CD1c-positive myeloid dendritic cell (primary cell): ENCODE results near the gene WNT9A.
"Not testable (repeated sequence)": the region's sequence is repeated elsewhere in the genome, so short reads cannot be mapped to it uniquely, and the experiment has no call there.

Source experiments
- DNase-seq: peaks from one replicate; pipeline ENCODE4 v3.0.0-alpha.2; 2016; ENCODE audit errors: extremely low spot score

Gene WNT9A

GRCh38 chr1:227886503-227886961 is 61.2 kb downstream of the WNT9A start:
- DNase-seq, result no peak

GRCh38 chr1:227885648-227886502 is 61.9 kb downstream of the WNT9A start:
- DNase-seq, result peak; percentile 35

DNA sequence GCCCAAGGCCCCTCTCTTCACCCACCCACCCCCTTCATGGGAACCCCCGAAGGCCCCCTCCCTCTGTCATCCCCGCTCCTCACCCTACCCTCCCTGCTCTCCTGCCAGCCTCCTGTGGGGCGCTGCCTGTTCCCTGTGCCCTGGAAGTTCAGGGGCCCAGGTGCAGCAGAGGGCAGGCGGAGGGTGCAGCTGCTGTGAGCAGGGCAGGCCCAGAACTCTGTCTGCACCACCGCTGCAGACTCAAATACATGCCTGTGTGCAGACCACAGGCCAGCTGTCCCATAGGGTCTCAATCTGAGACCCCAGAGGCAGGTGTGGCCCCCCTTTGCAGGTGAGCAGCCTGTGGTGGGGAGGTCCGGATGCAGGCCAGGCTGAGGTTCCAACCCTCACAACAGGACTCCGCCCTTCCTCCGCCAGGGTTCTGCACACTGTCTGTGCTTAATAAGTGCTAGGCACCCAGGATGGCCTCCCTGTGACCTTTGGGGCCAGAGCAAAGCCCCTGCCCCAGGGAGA is 62.5 kb downstream of the WNT9A start:
- DNase-seq, result no peak

GRCh38 chr1:227884370-227885134 is 63.2 kb downstream of the WNT9A start:
- no peak for DNase-seq

GRCh38 chr1:227883641-227884301 is 64.0 kb downstream of the WNT9A start:
- DNase-seq, result no peak

GRCh38 chr1:227883073-227883520 is 64.6 kb downstream of the WNT9A start:
- no peak for DNase-seq

- no peak for DNase-seq
Observed at GRCh38 chr1:227880342-227880924, 67.3 kb downstream of the WNT9A start.

GRCh38 chr1:227877810-227878209 is 69.9 kb downstream of the WNT9A start:
- not testable (repeated sequence) for DNase-seq

DNA sequence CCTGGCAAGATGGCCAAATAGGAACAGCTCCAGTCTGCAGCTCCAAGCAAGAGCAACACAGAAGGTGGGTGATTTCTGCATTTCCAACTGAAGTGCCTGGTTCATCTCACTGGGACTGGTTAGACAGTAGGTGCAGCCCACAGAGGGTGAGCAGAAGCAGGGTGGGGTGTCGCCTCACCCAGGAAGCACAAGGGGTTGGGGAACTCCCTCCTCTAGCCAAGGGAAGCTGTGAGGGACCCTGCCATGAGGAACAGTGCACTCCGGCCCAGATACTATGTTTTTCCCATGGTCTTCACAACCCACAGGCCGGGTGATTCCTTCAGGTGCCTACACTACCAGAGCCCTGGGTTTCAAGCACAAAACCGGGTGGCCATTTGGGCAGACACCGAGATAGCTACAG is 75.8 kb downstream of the WNT9A start:
- DNase-seq, result not testable (repeated sequence)

DNA sequence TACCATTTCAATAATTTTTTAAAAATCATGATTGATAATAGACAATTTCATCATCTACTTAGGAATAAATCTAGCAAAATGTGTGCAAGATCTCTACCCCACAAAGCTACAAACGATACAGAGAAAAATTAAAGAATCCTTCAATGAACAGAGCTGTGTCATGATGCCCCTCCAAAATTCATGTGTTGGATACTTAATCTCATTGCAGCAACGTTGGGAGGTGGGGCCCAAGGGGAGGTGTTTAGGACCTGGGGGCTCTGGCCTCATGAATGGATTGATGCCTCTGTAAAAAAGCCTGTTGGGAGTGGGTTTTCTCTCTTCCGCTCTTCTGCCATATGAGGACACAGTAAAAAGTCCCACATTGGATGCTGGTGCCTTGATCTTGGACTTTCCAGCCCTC is 77.4 kb downstream of the WNT9A start:
- no peak for DNase-seq

- no peak for DNase-seq
Observed at GRCh38 chr1:227869851-227870305, 77.9 kb downstream of the WNT9A start.

- no peak for DNase-seq
Observed at GRCh38 chr1:227869279-227869842, 78.4 kb downstream of the WNT9A start.
